H1 (cell line): ENCODE results near the gene PRKACA. TPM values are rescaled to one million over a fixed set of nuclear protein-coding genes. Genes with fewer than 3 reads are reported as not detected.

Experiments
- CTCF ChIA-PET: fragments of 300-600 bp; sonication (Branson Sonifier 250); formaldehyde crosslinking; loops from one replicate; lab custom pipeline; 2021; ENCODE audit not compliant: partially characterized antibody; lab: Charles Lee
- POLR2A ChIA-PET: fragments of 300-600 bp; sonication (Branson Sonifier 250); formaldehyde crosslinking; loops from one replicate; lab custom pipeline; 2021; ENCODE audit warnings: inconsistent platforms; ENCODE audit not compliant: partially characterized antibody; lab: Charles Lee
- DNase-seq, 2 experiments: peaks; one replicate each; pipeline versions ENCODE4 v3.0.0 to v3.0.0-alpha.2; 2010 to 2022; ENCODE audit warnings: low spot score in 2 of 2, low read depth in 1 of 2, mixed read lengths in 1 of 2
- FAIRE-seq: peaks from 2 replicates; lab custom pipeline; 2011; peaks lifted over from hg19 to GRCh38; lab: Jason Lieb, UNC
- H2AFZ ChIP-seq: 2 replicates; pipeline ENCODE4 v1.8.1; 2012; ENCODE audit warnings: low read length, inconsistent platforms
- H2AK5ac ChIP-seq: 2 replicates; pipeline ENCODE4 v1.6.1; 2013; ENCODE audit warnings: low read depth, low read length
- H2BK120ac ChIP-seq: replicated peaks from 2 replicates; pipeline ENCODE3; 2013; ENCODE audit warnings: low read depth, low read length, inconsistent platforms
- H2BK12ac ChIP-seq: 2 replicates; pipeline ENCODE4 v1.6.1; 2013; ENCODE audit warnings: low read depth, low read length
- H2BK15ac ChIP-seq: 2 replicates; pipeline ENCODE4 v1.6.1; 2013; ENCODE audit warnings: low read length
- H2BK20ac ChIP-seq: 2 replicates; pipeline ENCODE4 v1.6.1; 2013; ENCODE audit warnings: low read length
- H2BK5ac ChIP-seq: 2 replicates; pipeline ENCODE4 v1.6.1; 2013; ENCODE audit warnings: low read depth, low read length
- H3K14ac ChIP-seq: 2 replicates; pipeline ENCODE4 v1.6.1; 2013; ENCODE audit warnings: inconsistent platforms; ENCODE audit not compliant: insufficient read length
- H3K18ac ChIP-seq: 2 replicates; pipeline ENCODE4 v1.6.1; 2013; ENCODE audit warnings: low read length; ENCODE audit errors: extremely low read depth
- H3K23ac ChIP-seq: 2 replicates; pipeline ENCODE4 v1.6.1; 2013; ENCODE audit warnings: inconsistent platforms; ENCODE audit not compliant: insufficient read length
- H3K23me2 ChIP-seq: 2 replicates; pipeline ENCODE4 v1.6.1; 2013; ENCODE audit warnings: low read depth, low read length
- H3K27ac ChIP-seq: 2 replicates; pipeline ENCODE4 v1.6.1; 2011; ENCODE audit warnings: low read depth, low read length, inconsistent platforms
- H3K27me3 ChIP-seq, 4 experiments: replicated peaks in 1 of 4; 1 replicate in 1 of 4; 2 replicates in 3 of 4; pipeline versions ENCODE4 v1.6.1 to v1.8.1; 2011 to 2013; ENCODE audit warnings: low read length in 3 of 4, mild to moderate bottlenecking in 3 of 4, inconsistent platforms in 2 of 4, mixed read lengths in 2 of 4, moderate library complexity in 1 of 4; ENCODE audit not compliant: control insufficient read depth in 3 of 4, insufficient read depth in 3 of 4; ENCODE audit errors: extremely low read depth in 1 of 4
- H3K36me3 ChIP-seq, 4 experiments: 2 replicates each; pipeline versions ENCODE4 v1.6.1 to v1.8.1; 2011 to 2013; ENCODE audit warnings: mild to moderate bottlenecking in 4 of 4, low read length in 3 of 4, moderate library complexity in 2 of 4, control low read depth in 1 of 4, inconsistent platforms in 1 of 4; ENCODE audit not compliant: insufficient read depth in 4 of 4, control insufficient read depth in 2 of 4
- H3K4ac ChIP-seq: replicated peaks from 2 replicates; pipeline ENCODE3; 2013; ENCODE audit warnings: low read length, low read depth, mixed read lengths, inconsistent platforms; ENCODE audit not compliant: insufficient read length
- H3K4me1 ChIP-seq, 4 experiments: replicated peaks in 1 of 4; 1 replicate in 1 of 4; 2 replicates in 3 of 4; pipeline versions ENCODE4 v1.6.1 to v1.8.1; 2011 to 2013; ENCODE audit warnings: low read length in 3 of 4, inconsistent platforms in 2 of 4, mixed read lengths in 1 of 4; ENCODE audit not compliant: insufficient read depth in 4 of 4, control insufficient read depth in 3 of 4
- H3K4me2 ChIP-seq, 2 experiments: 2 replicates each; pipeline versions ENCODE4 v1.6.1 to v1.8.1; 2011 to 2013; ENCODE audit warnings: low read depth in 2 of 2, low read length in 2 of 2, control low read depth in 1 of 2, inconsistent platforms in 1 of 2, mild to moderate bottlenecking in 1 of 2; ENCODE audit not compliant: insufficient read depth in 1 of 2
- H3K4me3 ChIP-seq, 4 experiments: fragments of 200-600, 300-600 bp in 1 of 4; sonication (generic), shearing (Covaris generic), sonication (Bioruptor Twin) in 1 of 4; 2 replicates each; pipeline versions ENCODE4 v1.5.1 to v1.8.1; 2011 to 2016; ENCODE audit warnings: low read length in 4 of 4, low read depth in 3 of 4, control low read depth in 2 of 4, inconsistent platforms in 2 of 4, mild to moderate bottlenecking in 2 of 4, mixed read lengths in 1 of 4, moderate library complexity in 1 of 4; ENCODE audit not compliant: insufficient read depth in 2 of 4; ENCODE audit errors: extremely low read depth in 1 of 4
- H3K56ac ChIP-seq: replicated peaks from 2 replicates; pipeline ENCODE3; 2013; ENCODE audit warnings: low read depth, mild to moderate bottlenecking, mixed read lengths, low read length, inconsistent platforms; ENCODE audit not compliant: insufficient read length
- H3K79me1 ChIP-seq: 2 replicates; pipeline ENCODE4 v1.6.1; 2013; ENCODE audit warnings: low read depth, low read length, control low read depth
- H3K79me2 ChIP-seq, 2 experiments: 2 replicates each; pipeline versions ENCODE4 v1.6.1 to v1.8.1; 2012 to 2013; ENCODE audit warnings: low read length in 2 of 2, mild to moderate bottlenecking in 2 of 2, inconsistent platforms in 1 of 2; ENCODE audit not compliant: insufficient read depth in 2 of 2, control insufficient read depth in 1 of 2
- H3K9ac ChIP-seq, 4 experiments: replicated peaks in 1 of 4; 1 replicate in 1 of 4; 2 replicates in 3 of 4; pipeline versions ENCODE4 v1.6.1 to v1.8.1; 2011 to 2013; ENCODE audit warnings: low read depth in 3 of 4, low read length in 3 of 4, control low read depth in 2 of 4, mild to moderate bottlenecking in 2 of 4, moderate library complexity in 2 of 4, inconsistent platforms in 1 of 4; ENCODE audit errors: extremely low read depth in 1 of 4
- H3K9me3 ChIP-seq, 2 experiments: 2 replicates each; pipeline versions ENCODE4 v1.6.1 to v1.8.1; 2012 to 2013; ENCODE audit warnings: mild to moderate bottlenecking in 2 of 2, moderate library complexity in 2 of 2, control low read depth in 1 of 2, inconsistent platforms in 1 of 2, low read depth in 1 of 2, low read length in 1 of 2, mixed read lengths in 1 of 2; ENCODE audit not compliant: insufficient read depth in 2 of 2
- H4K20me1 ChIP-seq, 2 experiments: replicated peaks in 1 of 2; 2 replicates each; pipeline versions ENCODE3 to v1.8.1; 2011 to 2013; ENCODE audit warnings: inconsistent platforms in 2 of 2, low read length in 2 of 2, mild to moderate bottlenecking in 1 of 2; ENCODE audit not compliant: insufficient read depth in 2 of 2, control insufficient read depth in 1 of 2
- H4K5ac ChIP-seq: 2 replicates; pipeline ENCODE4 v1.6.1; 2013; ENCODE audit warnings: low read length, low read depth, mixed read lengths, inconsistent platforms; ENCODE audit not compliant: insufficient read length
- H4K8ac ChIP-seq: 2 replicates; pipeline ENCODE4 v1.8.0; 2013; ENCODE audit warnings: mild to moderate bottlenecking, moderate library complexity, low read length, inconsistent platforms; ENCODE audit not compliant: insufficient read depth; ENCODE audit errors: extremely low read depth
- H4K91ac ChIP-seq: replicated peaks from 2 replicates; pipeline ENCODE3; 2013; ENCODE audit warnings: low read length, mixed read lengths, inconsistent platforms; ENCODE audit not compliant: insufficient read length
- CBX8 ChIP-seq: fragments of 300-800, 300-1000 bp; sonication (generic); IDR thresholded peaks from 2 replicates; pipeline ENCODE4 v1.7.1; 2016; ENCODE audit warnings: low read depth, low read length, borderline replicate concordance
- CREB1 ChIP-seq: IDR thresholded peaks from 2 replicates; pipeline ENCODE4 v1.6.1; 2012; ENCODE audit warnings: inconsistent platforms
- WGBS, 2 experiments: shearing (Covaris generic) in 1 of 2; methylation state at CpG; one replicate each; pipeline versions ENCODE4 v1.1.6 to v1.1.7; 2013 to 2015; ENCODE audit warnings: low lambda C conversion rate in 2 of 2, mixed read lengths in 2 of 2, inconsistent platforms in 1 of 2, low coverage in 1 of 2, missing lambda C conversion rate in 1 of 2; ENCODE audit not compliant: insufficient replicate concordance in 2 of 2, insufficient coverage in 1 of 2, insufficient read length in 1 of 2; ENCODE audit errors: extremely low coverage in 1 of 2, missing lambda C conversion rate in 1 of 2; 5-methylcytosine and 5-hydroxymethylcytosine counted together
- polyA plus RNA-seq, 7 experiments: library from polyadenylated mRNA; depleted of rRNA in 3 of 7; stranded (reverse) in 5 of 7; unstranded in 2 of 7; fragments of >200 nt in 5 of 7; fragments of 200-250 nt in 2 of 7; gene quantifications; 1 replicate in 5 of 7; 2 replicates in 1 of 7; 4 replicates in 1 of 7; pipeline versions ENCODE4 v1.2.1 to v1.2.3, GENCODE V29; 2011 to 2013; ENCODE audit warnings: missing spikeins in 2 of 7, mixed read lengths in 2 of 7
- total RNA-seq: library from RNA; stranded (reverse); fragmentation: NEBNext Ultra II Directional; extraction: Animal tissue kit (Norgen Biotek cat#: 25700); gene quantifications from 2 replicates; pipeline ENCODE4 v1.2.1, GENCODE V29; 2021

PRKACA gene
- total and polyA plus RNA-seq, 2 of the 8 experiments (the other 6 are each of a cell fraction or from before 2014, with no cell fraction given) = 14.2 to 48.2 TPM

GRCh38 chr19:14159059-14159458 is 41.5 kb upstream of the PRKACA start:
- TF ChIP-seq CREB1 (no peak), CBX8 (no peak)
- Histone ChIP-seq H2BK20ac (no peak overlapping the region), H4K91ac (no peak overlapping the region), H3K79me1 (peaks cover 2% of the 10 kb centered on the region), H3K9ac (no peak overlapping the region), H3K23ac (no peak overlapping the region), H3K4me3 (no peak overlapping the region), H3K4me1 (no peaks in the 10 kb centered on the region; a peak in 1 of 7 replicates), H2BK15ac (no peak overlapping the region), H3K23me2 (no peaks in the 10 kb centered on the region), H3K9me3 (no peaks in the 10 kb centered on the region), H3K4me2 (no peak overlapping the region), H3K27me3 (no peaks in the 10 kb centered on the region), H3K56ac (no peak overlapping the region), H2AK5ac (no peak overlapping the region), H2BK5ac (no peak overlapping the region), H3K79me2 (no peaks in the 10 kb centered on the region), H3K27ac (no peak overlapping the region), H3K18ac (no peak overlapping the region), H2AFZ (no peak overlapping the region), H4K8ac (no peak overlapping the region), H2BK12ac (no peak overlapping the region), H3K4ac (no peak overlapping the region), H3K14ac (no peak overlapping the region), H3K36me3 (peaks cover 23 to 77% (median 61%) of the 10 kb centered on the region in 4 experiments), H2BK120ac (no peak overlapping the region), H4K20me1 (peaks cover 9 to 21% of the 10 kb centered on the region in 2 experiments), H4K5ac (no peak overlapping the region)
- CTCF ChIA-PET = interaction anchor here (1.0 kb wide), 1 partner anchor 11 kb away, joined by 3 read pairs; no protein-coding TSS in a partner anchor
- WGBS, 2 experiments = 94% methylated on average over 12 of the region's 12 CpGs; no CpG with 5 or more reads in 1 of the 2 experiments
- POLR2A ChIA-PET = interaction anchor here (1.1 to 3.5 kb wide), 3 partner anchors 9 to 13 kb away, joined by 3 to 20 read pairs (median 9); no protein-coding TSS in a partner anchor
- DNase-seq = no peak
- FAIRE-seq = no peak
